22Rv1 (cell line): Measurements from ENCODE around the gene RAD51B.

Source experiments
- H3K27ac ChIP-seq: fragments of 450-650 bp; 2 replicates; pipeline ENCODE4 v1.5.1; 2017
- CTCF ChIP-seq: fragments of 450-650 bp; IDR thresholded peaks from 2 replicates; pipeline ENCODE4 v1.5.1; 2017; ENCODE audit warnings: mild to moderate bottlenecking
- ZFX ChIP-seq: fragments of 450-650 bp; IDR thresholded peaks from 2 replicates; pipeline ENCODE4 v1.6.1; 2017; ENCODE audit warnings: antibody characterized with exemption, borderline replicate concordance

Gene RAD51B

DNA sequence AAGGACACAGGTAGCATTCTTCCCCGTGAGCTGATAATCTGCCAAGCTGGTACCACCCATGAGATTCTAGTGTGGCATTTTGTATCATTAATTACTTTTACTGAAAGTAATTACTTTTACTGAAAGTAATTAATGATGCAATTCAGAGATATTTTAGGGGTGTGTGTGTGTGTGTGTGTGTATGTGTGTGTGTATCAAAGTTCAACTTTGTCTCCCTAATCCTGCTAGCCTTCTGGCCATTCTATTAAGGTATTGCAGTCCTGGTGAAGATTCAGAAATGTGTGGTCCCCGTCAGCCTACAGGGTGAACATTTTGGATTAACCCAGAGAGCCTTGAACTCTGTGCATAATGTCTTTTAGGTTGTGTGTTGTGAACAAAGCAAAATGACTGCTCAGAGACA lies 662.4 kb downstream of the RAD51B start:
- H3K27ac ChIP-seq = no peak overlapping the region
- TF ChIP-seq ZFX = no peak
- no peak for TF ChIP-seq CTCF

DNA sequence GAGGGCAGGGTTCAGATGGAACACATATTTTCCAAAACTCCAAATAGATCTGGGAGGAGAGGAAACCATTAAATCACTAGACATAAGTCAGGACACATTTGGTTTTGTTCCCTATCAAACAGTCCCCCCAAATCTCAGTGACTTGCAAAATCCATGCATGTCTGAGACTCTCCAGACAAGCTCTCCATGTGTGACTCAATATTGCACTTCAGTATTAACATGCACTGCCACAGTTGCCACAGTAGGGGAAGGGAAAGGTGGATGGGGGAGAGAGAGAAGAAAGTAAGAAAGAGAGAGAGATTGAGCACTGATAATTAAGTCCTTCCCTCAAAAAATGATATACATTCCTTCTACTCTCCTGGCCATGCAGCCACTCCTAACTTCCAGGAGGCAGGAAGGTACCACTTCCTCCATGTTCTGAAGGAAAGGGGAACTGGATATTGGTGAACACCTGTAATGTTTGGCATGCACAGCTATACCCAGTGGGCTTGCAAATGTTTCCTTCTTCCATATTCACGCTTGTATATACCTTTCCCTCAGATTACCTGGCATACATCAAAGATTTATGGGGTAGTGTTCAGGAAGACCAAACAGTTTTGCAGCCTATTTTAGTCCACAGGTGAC lies 663.3 kb downstream of the RAD51B start:
- no peak for TF ChIP-seq ZFX
- no peak overlapping the region for H3K27ac ChIP-seq

DNA sequence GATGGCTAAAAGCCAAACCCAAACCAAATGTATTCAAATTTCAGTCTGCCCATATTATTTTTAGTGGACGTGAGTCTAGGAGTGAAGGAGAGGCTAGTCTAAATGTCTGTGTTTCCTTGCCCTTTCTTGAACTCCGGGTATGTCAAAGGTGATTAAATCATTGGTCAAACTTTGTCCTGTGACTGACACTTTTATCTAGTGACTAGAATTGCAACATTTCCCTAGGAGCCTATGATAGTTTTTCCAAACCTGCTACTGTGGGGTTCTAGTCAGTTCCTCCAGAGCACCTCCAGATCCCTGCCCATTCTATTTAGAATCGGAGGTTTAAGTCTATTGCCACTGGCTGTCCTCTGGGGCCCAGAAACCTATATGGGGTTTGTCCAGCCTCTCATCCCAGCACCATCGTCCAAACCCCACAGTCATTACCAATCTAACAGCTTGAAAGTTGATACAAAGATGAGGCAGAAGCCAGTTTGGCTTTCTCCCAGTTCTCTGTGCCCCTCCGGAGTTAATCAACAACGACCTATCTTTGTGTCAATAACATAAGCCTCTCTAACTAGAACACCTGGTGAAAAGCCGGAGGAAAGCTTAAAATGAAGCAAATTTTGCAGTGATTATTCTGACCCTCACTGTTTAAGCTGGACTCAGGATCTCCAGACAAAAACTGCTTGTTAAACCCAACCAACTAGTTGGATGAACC lies 666.6 kb downstream of the RAD51B start:
- TF ChIP-seq ZFX = no peak
- TF ChIP-seq CTCF = no peak
- no peak overlapping the region for H3K27ac ChIP-seq

DNA sequence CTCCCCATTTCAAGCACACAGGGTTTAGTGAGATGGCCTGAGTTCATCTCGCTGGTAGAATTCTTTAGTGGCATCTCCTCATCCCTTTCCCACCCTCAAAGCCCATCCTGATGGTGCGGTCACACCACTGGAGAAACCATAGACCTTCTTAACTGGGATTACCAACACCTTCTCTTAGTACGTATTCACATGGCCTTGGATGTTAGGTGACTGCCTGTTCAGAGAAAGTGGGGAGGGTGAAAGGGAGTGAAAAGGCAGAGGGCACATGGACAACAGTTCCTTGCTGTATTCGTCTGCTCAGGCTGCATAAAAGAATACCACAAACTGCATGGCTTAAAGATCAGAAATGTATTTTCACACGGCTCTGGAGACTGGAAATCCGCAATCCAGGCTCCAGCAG lies 667.2 kb downstream of the RAD51B start:
- TF ChIP-seq ZFX (no peak), CTCF (no peak)
- H3K27ac ChIP-seq = no peak overlapping the region

DNA sequence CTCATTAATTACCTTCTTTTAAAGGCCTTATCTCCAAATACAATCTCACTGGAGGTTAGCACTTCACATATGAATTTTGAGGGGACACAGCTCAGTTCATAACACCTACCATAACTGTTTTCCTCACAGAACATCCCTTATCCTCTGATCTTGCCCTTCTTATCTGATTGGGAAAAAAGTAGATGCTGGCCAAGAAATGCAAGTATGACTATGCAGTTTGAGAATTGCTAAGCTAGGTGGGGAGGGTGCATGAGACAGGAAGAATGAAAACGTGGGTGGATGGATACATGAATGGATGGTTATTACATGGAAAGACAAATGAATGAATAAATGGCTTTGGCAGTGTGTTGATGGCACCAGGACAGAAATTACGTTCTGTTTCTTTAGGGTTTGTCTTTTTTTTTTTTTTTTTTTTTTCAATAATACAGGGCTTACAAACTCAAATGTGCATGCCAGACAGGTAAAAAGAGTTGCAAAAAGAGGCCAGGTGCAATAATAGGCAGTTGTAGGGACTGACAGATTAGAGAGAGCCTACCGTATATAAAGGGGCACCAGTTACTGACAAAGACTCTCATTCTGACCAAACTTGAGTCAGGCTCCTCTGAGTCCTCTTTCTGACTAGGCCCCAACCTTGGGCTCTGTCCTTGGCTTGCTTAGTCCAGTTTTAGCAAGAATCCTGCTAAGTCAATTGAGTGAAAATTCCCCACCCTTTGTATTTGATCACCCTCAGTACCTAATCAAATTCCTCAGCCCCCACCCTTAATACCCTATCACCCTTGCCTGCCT lies 668.4 kb downstream of the RAD51B start:
- no peak overlapping the region for H3K27ac ChIP-seq
- TF ChIP-seq ZFX = no peak
- TF ChIP-seq CTCF = no peak

DNA sequence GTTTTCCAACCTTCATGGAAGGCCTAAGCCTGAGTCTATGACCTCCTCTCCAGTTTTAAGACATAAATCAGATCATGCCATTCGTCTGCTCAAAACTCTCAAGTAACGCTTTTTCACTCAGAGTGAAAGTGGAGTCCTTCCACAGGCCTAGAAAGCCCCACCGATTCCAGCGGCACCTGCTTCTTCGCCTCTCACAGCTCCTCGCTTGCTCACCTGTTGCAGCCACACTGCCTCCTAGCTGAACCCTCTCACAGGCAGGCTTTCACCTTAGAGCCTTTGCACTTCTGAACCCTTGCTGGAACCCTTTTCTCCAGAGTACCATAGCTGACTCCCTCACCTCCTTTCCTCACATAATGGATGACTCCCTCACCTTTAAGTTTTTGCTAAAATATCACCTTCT lies 672.2 kb downstream of the RAD51B start:
- H3K27ac ChIP-seq = no peak overlapping the region
- TF ChIP-seq ZFX (no peak), CTCF (no peak)

DNA sequence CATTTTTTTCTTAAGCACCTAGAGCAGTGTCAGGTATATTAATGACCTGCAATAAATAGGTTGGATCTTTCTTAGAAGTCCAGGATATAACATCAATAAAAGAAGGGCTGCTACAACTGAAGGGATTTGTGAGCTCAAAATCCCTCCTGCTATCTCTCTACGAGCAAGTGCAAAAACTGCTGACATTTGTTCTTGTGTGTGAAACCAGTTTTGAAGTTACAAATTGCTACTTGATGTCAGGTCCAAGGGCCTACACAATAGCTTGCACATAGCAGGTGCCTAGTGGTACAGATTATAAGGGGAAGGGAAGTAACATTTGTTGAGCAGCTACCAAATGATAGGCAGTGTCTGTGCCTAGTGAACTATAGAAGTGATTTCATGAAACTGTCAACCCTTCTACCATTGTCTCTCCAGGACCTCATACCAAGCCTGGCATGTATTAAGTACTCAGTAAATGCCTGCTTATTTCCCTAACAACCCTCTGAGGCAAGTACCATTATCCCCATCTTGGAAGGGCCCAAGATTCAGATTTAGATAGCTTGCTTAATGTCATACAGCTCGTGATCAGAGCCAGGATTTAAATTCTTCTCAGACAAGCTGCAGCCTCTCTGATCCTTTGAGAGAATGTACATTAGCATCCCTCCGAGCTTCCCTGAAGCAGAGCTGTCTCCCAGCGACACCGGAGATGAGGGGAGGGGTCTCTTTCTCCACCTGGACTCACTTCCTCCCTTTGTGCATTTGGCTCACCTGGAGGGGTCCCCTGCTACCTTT lies 673.0 kb downstream of the RAD51B start:
- H3K27ac ChIP-seq = no peak overlapping the region
- no peak for TF ChIP-seq ZFX
- no peak for TF ChIP-seq CTCF
